IMR-90 (cell line): ENCODE measurements around the gene NOS1AP. TPM values are rescaled to one million over a fixed set of nuclear protein-coding genes. Genes with fewer than 3 reads are reported as not detected.
A peak's percentile ranks its signal among the peaks of the same experiment; 100 is the strongest.

ENCODE experiments used
- ATAC-seq: fragments of 200-7000 bp; cut with Tn5 transposase; 2 replicates; pipeline ENCODE4 v1.9.1; 2020; ENCODE audit warnings: low read depth, mild to moderate bottlenecking, moderate library complexity
- BruUV-seq: library from RNA; stranded (reverse); fragments of 400-500 nt; replicated peaks from 2 replicates; lab custom pipeline; 2021; lab: Mats Ljungman, UMichigan
- CTCF ChIA-PET: fragments of 300-600 bp; formaldehyde crosslinking; extraction: SDS; loops from one replicate; lab custom pipeline; 2021; ENCODE audit warnings: antibody characterized with exemption; lab: Yijun Ruan, JAX
- POLR2A ChIA-PET: fragments of 300-600 bp; sonication (Branson Sonifier 250); formaldehyde crosslinking; loops from one replicate; lab custom pipeline; 2022; ENCODE audit warnings: antibody characterized with exemption; ENCODE audit not compliant: unreplicated experiment; lab: Charles Lee
- DNase-seq: peaks from one replicate; pipeline ENCODE4 v3.0.0; 2013
- H2AFZ ChIP-seq: replicated peaks from 2 replicates; pipeline ENCODE3; 2013; ENCODE audit warnings: low read length, mild to moderate bottlenecking; ENCODE audit not compliant: poor library complexity
- H2AK5ac ChIP-seq: 2 replicates; pipeline ENCODE4 v1.6.1; 2013; ENCODE audit warnings: low read depth, low read length, inconsistent platforms
- H2AK9ac ChIP-seq: replicated peaks from 2 replicates; pipeline ENCODE3; 2013; ENCODE audit warnings: mild to moderate bottlenecking, low read depth, low read length, moderate library complexity; ENCODE audit not compliant: poor library complexity
- H2BK120ac ChIP-seq: 2 replicates; pipeline ENCODE4 v1.6.1; 2013; ENCODE audit warnings: low read depth, low read length, inconsistent platforms
- H2BK15ac ChIP-seq: 3 replicates; pipeline ENCODE4 v1.6.1; 2013; ENCODE audit warnings: low read depth, low read length, inconsistent platforms
- H2BK20ac ChIP-seq: 2 replicates; pipeline ENCODE4 v1.6.1; 2013; ENCODE audit warnings: low read depth, mild to moderate bottlenecking, inconsistent platforms, low read length, moderate library complexity
- H2BK5ac ChIP-seq: 2 replicates; pipeline ENCODE4 v1.6.1; 2013; ENCODE audit warnings: mild to moderate bottlenecking, low read depth, low read length, inconsistent platforms; ENCODE audit not compliant: poor library complexity, severe bottlenecking
- H3K14ac ChIP-seq: replicated peaks from 2 replicates; pipeline ENCODE4 v1.6.1; 2013; ENCODE audit warnings: low read depth, low read length, inconsistent platforms
- H3K18ac ChIP-seq: 2 replicates; pipeline ENCODE4 v1.6.1; 2013; ENCODE audit warnings: low read depth, low read length, control low read depth
- H3K23ac ChIP-seq: 2 replicates; pipeline ENCODE4 v1.6.1; 2013; ENCODE audit warnings: low read depth, low read length, inconsistent platforms
- H3K27ac ChIP-seq: 2 replicates; pipeline ENCODE4 v1.5.1; 2013; ENCODE audit warnings: mild to moderate bottlenecking, control low read depth, low read length; ENCODE audit not compliant: insufficient read depth
- H3K27me3 ChIP-seq: 2 replicates; pipeline ENCODE4 v1.6.1; 2013; ENCODE audit warnings: low read length; ENCODE audit not compliant: control insufficient read depth, insufficient read depth
- H3K36me3 ChIP-seq: 2 replicates; pipeline ENCODE4 v1.6.1; 2013; ENCODE audit warnings: low read length, mixed read lengths; ENCODE audit not compliant: control insufficient read depth, insufficient read depth
- H3K4ac ChIP-seq: 2 replicates; pipeline ENCODE4 v1.6.1; 2013; ENCODE audit warnings: low read depth, low read length, inconsistent platforms
- H3K4me1 ChIP-seq: 2 replicates; pipeline ENCODE4 v1.6.1; 2013; ENCODE audit warnings: low read length, mixed read lengths; ENCODE audit not compliant: control insufficient read depth, insufficient read depth
- H3K4me2 ChIP-seq: 2 replicates; pipeline ENCODE4 v1.6.1; 2013; ENCODE audit warnings: low read depth, mild to moderate bottlenecking, control low read depth, low read length, moderate library complexity
- H3K4me3 ChIP-seq: 2 replicates; pipeline ENCODE4 v1.5.1; 2013; ENCODE audit warnings: low read depth, mild to moderate bottlenecking, control low read depth, low read length, moderate library complexity; ENCODE audit not compliant: insufficient read depth
- H3K56ac ChIP-seq: 2 replicates; pipeline ENCODE4 v1.6.1; 2013; ENCODE audit warnings: low read length, inconsistent platforms; ENCODE audit not compliant: insufficient read depth; ENCODE audit errors: extremely low read depth
- H3K79me1 ChIP-seq, 2 experiments: 2 replicates each; pipeline ENCODE4 v1.6.1; 2013; ENCODE audit warnings: low read length in 2 of 2, inconsistent platforms in 1 of 2, low read depth in 1 of 2
- H3K9ac ChIP-seq: 2 replicates; pipeline ENCODE4 v1.6.1; 2013; ENCODE audit warnings: low read depth, low read length, control low read depth
- H3K9me1 ChIP-seq: 2 replicates; pipeline ENCODE4 v1.6.1; 2013; ENCODE audit warnings: low read length, inconsistent platforms; ENCODE audit not compliant: insufficient read depth
- H3K9me3 ChIP-seq: 2 replicates; pipeline ENCODE4 v1.6.1; 2013; ENCODE audit warnings: low read length; ENCODE audit not compliant: control insufficient read depth, insufficient read depth
- H4K20me1 ChIP-seq: 2 replicates; pipeline ENCODE4 v1.6.1; 2013; ENCODE audit warnings: low read length, inconsistent platforms; ENCODE audit not compliant: insufficient read depth
- H4K5ac ChIP-seq: 2 replicates; pipeline ENCODE4 v1.6.1; 2013; ENCODE audit warnings: mild to moderate bottlenecking, low read depth, low read length, control low read depth
- H4K8ac ChIP-seq, 2 experiments: 2 replicates each; pipeline ENCODE4 v1.6.1; 2013; ENCODE audit warnings: low read depth in 2 of 2, low read length in 2 of 2, control low read depth in 1 of 2, inconsistent platforms in 1 of 2
- H4K91ac ChIP-seq: 2 replicates; pipeline ENCODE4 v1.6.1; 2013; ENCODE audit warnings: low read depth, low read length, inconsistent platforms; ENCODE audit not compliant: insufficient read depth
- BHLHE40 ChIP-seq: fragments of 150-350 bp; IDR thresholded peaks from 2 replicates; pipeline ENCODE4 v1.6.1; 2016; ENCODE audit warnings: mild to moderate bottlenecking, low read depth, low read length
- CEBPB ChIP-seq: IDR thresholded peaks from 2 replicates; pipeline ENCODE4 v1.6.1; 2012; ENCODE audit warnings: low read depth, low read length, improper control_type of control experiment
- CHD1 ChIP-seq: IDR thresholded peaks from 2 replicates; pipeline ENCODE4 v1.6.1; 2012; ENCODE audit warnings: low read depth, low read length, improper control_type of control experiment
- CTCF ChIP-seq: conservative IDR thresholded peaks from 2 replicates; pipeline ENCODE4 v1.5.1; 2012; ENCODE audit warnings: mild to moderate bottlenecking, low read depth, low read length, improper control_type of control experiment
- FOS ChIP-seq: fragments of 150-350 bp; IDR thresholded peaks from 2 replicates; pipeline ENCODE4 v1.6.1; 2016; ENCODE audit warnings: low read depth, low read length
- MAFK ChIP-seq: IDR thresholded peaks from 2 replicates; pipeline ENCODE4 v1.6.1; 2012; ENCODE audit warnings: low read depth, low read length, improper control_type of control experiment
- MAZ ChIP-seq: IDR thresholded peaks from 2 replicates; pipeline ENCODE4 v1.6.1; 2012; ENCODE audit warnings: low read depth, mild to moderate bottlenecking, low read length, improper control_type of control experiment, moderate library complexity, borderline replicate concordance
- MXI1 ChIP-seq: IDR thresholded peaks from 2 replicates; pipeline ENCODE4 v1.6.1; 2012; ENCODE audit warnings: low read depth, mild to moderate bottlenecking, low read length, moderate library complexity, borderline replicate concordance
- NFE2L2 ChIP-seq: fragments of 150-350 bp; IDR thresholded peaks from 2 replicates; pipeline ENCODE4 v1.6.1; 2016; ENCODE audit warnings: low read depth, mild to moderate bottlenecking, low read length
- POLR2A ChIP-seq: IDR thresholded peaks from 2 replicates; pipeline ENCODE4 v1.6.1; 2012; ENCODE audit warnings: mild to moderate bottlenecking, low read depth, low read length
- RAD21 ChIP-seq: IDR thresholded peaks from 2 replicates; pipeline ENCODE4 v1.6.1; 2012; ENCODE audit warnings: low read length, improper control_type of control experiment
- RCOR1 ChIP-seq: IDR thresholded peaks from 2 replicates; pipeline ENCODE4 v1.6.1; 2012; ENCODE audit warnings: mild to moderate bottlenecking, low read length, improper control_type of control experiment; ENCODE audit not compliant: insufficient replicate concordance
- RFX5 ChIP-seq: IDR thresholded peaks from 2 replicates; pipeline ENCODE4 v1.8.0; 2012; ENCODE audit warnings: low read depth, mild to moderate bottlenecking, low read length, moderate library complexity
- SMC3 ChIP-seq: fragments of 150-350 bp; IDR thresholded peaks from 2 replicates; pipeline ENCODE4 v1.6.1; 2016; ENCODE audit warnings: low read depth, mild to moderate bottlenecking, antibody characterized with exemption, low read length, moderate library complexity
- WGBS, 2 experiments: methylation state at CpG; one replicate each; pipeline versions ENCODE4 v1.1.5 to v1.1.7; 2013; ENCODE audit warnings: missing lambda C conversion rate in 2 of 2; ENCODE audit not compliant: insufficient read length in 1 of 2; ENCODE audit errors: extremely low coverage in 2 of 2; 5-methylcytosine and 5-hydroxymethylcytosine counted together
- dilution Hi-C: fragments of 300-500 bp; cut with HindIII; formaldehyde crosslinking; loops from one replicate; pipeline ENCODE4 v1.14.3; 2018; ENCODE audit warnings: low sequenced_read_pairs; ENCODE audit not compliant: unreplicated experiment
- in situ Hi-C: fragments of 300-500 bp; cut with MboI; formaldehyde crosslinking; loops from 3 replicates; pipeline ENCODE4 v1.14.3; 2019; ENCODE audit warnings: low sequenced_read_pairs, inconsistent platforms, mixed read lengths
- intact Hi-C: fragments of 100-400 bp; cut with micrococcal nuclease; formaldehyde crosslinking; loops from 2 replicates; pipeline ENCODE4 v1.10.0; 2022
- polyA plus RNA-seq, 3 experiments: library from polyadenylated mRNA; depleted of rRNA; stranded (reverse); fragments of >200 nt; gene quantifications; 2 replicates each; pipeline ENCODE4 v1.2.3, GENCODE V29; 2012; ENCODE audit warnings: low replicate concordance in 1 of 3
- total RNA-seq: library from RNA; depleted of rRNA; stranded (reverse); fragments of >200 nt; gene quantifications from 2 replicates; pipeline ENCODE4 v1.2.3, GENCODE V29; 2012
- TF ChIP-seq, protein P1 (sequence below): fragments of 150-350 bp; IDR thresholded peaks from 2 replicates; pipeline ENCODE4 v1.6.1; 2016; ENCODE audit warnings: low read depth, mild to moderate bottlenecking, low read length, moderate library complexity, borderline replicate concordance
- TF ChIP-seq, protein P2 (sequence below): fragments of 150-350 bp; IDR thresholded peaks from 2 replicates; pipeline ENCODE4 v1.6.1; 2017; ENCODE audit warnings: mild to moderate bottlenecking, antibody characterized with exemption, low read length, low read depth

Gene NOS1AP
- total and polyA plus RNA-seq, 2 of the 4 experiments (the other 2 are of a cell fraction) = 0.18 to 0.19 TPM

DNA sequence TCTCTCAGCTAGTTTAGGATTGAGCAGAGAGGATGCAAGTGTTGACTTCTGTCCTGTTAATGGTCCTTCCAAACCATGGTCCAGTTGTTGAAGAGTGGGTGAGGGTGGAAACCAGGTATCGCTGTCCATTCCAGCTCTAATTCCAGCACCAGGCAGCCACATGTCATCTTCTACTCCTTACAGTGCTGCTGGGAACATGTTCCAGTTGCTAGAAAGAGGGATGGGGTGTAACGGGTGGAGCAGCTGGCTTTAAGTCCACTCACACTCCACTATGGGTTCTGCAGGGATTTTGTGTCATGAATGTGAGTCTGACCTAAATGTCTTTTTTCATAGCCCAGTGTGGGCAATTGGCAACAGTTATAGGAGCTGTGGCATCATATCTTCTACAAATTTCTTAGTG is 25.2 kb downstream of the NOS1AP start:
- Histone ChIP-seq H2AK9ac (no peak overlapping the region), H3K9me1 (no peaks in the 10 kb centered on the region), H3K79me1 (no peaks in the 10 kb centered on the region), H3K14ac (peak overlapping the region; percentile 55), H4K8ac (peak overlapping the region in 1 of 2 experiments; percentile 3; a peak in 1 of 4 replicates), H3K18ac (peak overlapping the region; percentile 87), H3K9me3 (no peaks in the 10 kb centered on the region), H3K27ac (peak overlapping the region; percentile 61; the same call in 1 of the 2 replicates), H3K27me3 (peaks cover 3% of the 10 kb centered on the region), H2BK5ac (peak overlapping the region; percentile 49), H2AK5ac (no peak overlapping the region), H3K4me1 (peaks cover 6% of the 10 kb centered on the region), H4K91ac (peak overlapping the region; percentile 55; the same call in 1 of the 2 replicates), H3K23ac (peak overlapping the region; percentile 81), H4K5ac (peak overlapping the region; percentile 68), H3K56ac (no peak overlapping the region), H3K4ac (peak overlapping the region; percentile 82), H3K4me2 (no peak overlapping the region), H2BK20ac (peak overlapping the region; percentile 27; the same call in 1 of the 2 replicates), H3K36me3 (no peaks in the 10 kb centered on the region), H4K20me1 (no peaks in the 10 kb centered on the region), H3K9ac (no peak overlapping the region), H3K4me3 (no peak overlapping the region), H2BK120ac (peak overlapping the region; percentile 86), H2BK15ac (no peak overlapping the region), H2AFZ (no peak overlapping the region)
- intact Hi-C loops = no loop called here
- ChIA-PET CTCF (no interaction called here), POLR2A (no interaction called here)
- in situ Hi-C loops = no loop called here
- no TSS peak for BruUV-seq
- DNase-seq (no peak), ATAC-seq (no peak)
- dilution Hi-C loops = no loop called here
- no peak for TF ChIP-seq MAFK
- TF ChIP-seq, protein P1, sequence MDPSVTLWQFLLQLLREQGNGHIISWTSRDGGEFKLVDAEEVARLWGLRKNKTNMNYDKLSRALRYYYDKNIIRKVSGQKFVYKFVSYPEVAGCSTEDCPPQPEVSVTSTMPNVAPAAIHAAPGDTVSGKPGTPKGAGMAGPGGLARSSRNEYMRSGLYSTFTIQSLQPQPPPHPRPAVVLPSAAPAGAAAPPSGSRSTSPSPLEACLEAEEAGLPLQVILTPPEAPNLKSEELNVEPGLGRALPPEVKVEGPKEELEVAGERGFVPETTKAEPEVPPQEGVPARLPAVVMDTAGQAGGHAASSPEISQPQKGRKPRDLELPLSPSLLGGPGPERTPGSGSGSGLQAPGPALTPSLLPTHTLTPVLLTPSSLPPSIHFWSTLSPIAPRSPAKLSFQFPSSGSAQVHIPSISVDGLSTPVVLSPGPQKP = no peak
- TF ChIP-seq BHLHE40 = no peak
- no peak for TF ChIP-seq POLR2A
- TF ChIP-seq RAD21 = no peak
- no peak for TF ChIP-seq CHD1
- TF ChIP-seq MXI1 = no peak
- no peak for TF ChIP-seq RFX5
- TF ChIP-seq SMC3 = no peak
- TF ChIP-seq FOS = no peak
- no peak for TF ChIP-seq RCOR1
- TF ChIP-seq, protein P2, sequence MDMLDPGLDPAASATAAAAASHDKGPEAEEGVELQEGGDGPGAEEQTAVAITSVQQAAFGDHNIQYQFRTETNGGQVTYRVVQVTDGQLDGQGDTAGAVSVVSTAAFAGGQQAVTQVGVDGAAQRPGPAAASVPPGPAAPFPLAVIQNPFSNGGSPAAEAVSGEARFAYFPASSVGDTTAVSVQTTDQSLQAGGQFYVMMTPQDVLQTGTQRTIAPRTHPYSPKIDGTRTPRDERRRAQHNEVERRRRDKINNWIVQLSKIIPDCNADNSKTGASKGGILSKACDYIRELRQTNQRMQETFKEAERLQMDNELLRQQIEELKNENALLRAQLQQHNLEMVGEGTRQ = no peak
- TF ChIP-seq CTCF = no peak
- no peak for TF ChIP-seq CEBPB
- TF ChIP-seq NFE2L2 = no peak
- TF ChIP-seq MAZ = no peak
- WGBS, 2 experiments = no CpG with 5 or more reads among the region's 2 CpGs
